Loucy (cell line): ENCODE data around the gene NFASC.

Source experiments
- H2AFZ ChIP-seq: fragments of 200-600 bp; sonication (generic); 2 replicates; pipeline ENCODE4 v1.6.0; 2016; ENCODE audit warnings: antibody characterized with exemption, mild to moderate bottlenecking, low read length, moderate library complexity
- H3F3A ChIP-seq: fragments of 200-600 bp; 2 replicates; pipeline ENCODE4 v1.6.0; 2016; ENCODE audit warnings: antibody characterized with exemption, low read depth, mild to moderate bottlenecking
- H3K27me3 ChIP-seq: fragments of 200-600 bp; sonication (generic); 2 replicates; pipeline ENCODE4 v1.6.1; 2014; ENCODE audit warnings: low read length, mild to moderate bottlenecking; ENCODE audit not compliant: insufficient read depth, poor library complexity, severe bottlenecking
- H3K36me3 ChIP-seq: fragments of 200-600 bp; sonication (generic); 2 replicates; pipeline ENCODE4 v1.6.1; 2016; ENCODE audit warnings: low read length; ENCODE audit not compliant: insufficient read depth
- H3K4me1 ChIP-seq: fragments of 200-600 bp; sonication (generic); 2 replicates; pipeline ENCODE4 v1.5.1; 2014; ENCODE audit warnings: low read length, mild to moderate bottlenecking; ENCODE audit not compliant: insufficient read depth, poor library complexity, severe bottlenecking
- H3K4me2 ChIP-seq: fragments of 200-600 bp; sonication (generic); 2 replicates; pipeline ENCODE4 v1.6.0; 2014; ENCODE audit warnings: antibody characterized with exemption, low read length, low read depth, mild to moderate bottlenecking; ENCODE audit not compliant: poor library complexity, severe bottlenecking
- H3K4me3 ChIP-seq: fragments of 200-600 bp; sonication (generic); 2 replicates; pipeline ENCODE4 v1.5.1; 2014; ENCODE audit warnings: low read length, mild to moderate bottlenecking, mixed read lengths; ENCODE audit not compliant: poor library complexity, severe bottlenecking
- H3K79me2 ChIP-seq: fragments of 200-600 bp; sonication (generic); 2 replicates; pipeline ENCODE4 v1.6.1; 2014; ENCODE audit warnings: low read length; ENCODE audit not compliant: insufficient read depth
- H3K9ac ChIP-seq: fragments of 200-600 bp; sonication (generic); 2 replicates; pipeline ENCODE4 v1.6.0; 2014; ENCODE audit warnings: mild to moderate bottlenecking, low read depth, low read length, moderate library complexity; ENCODE audit not compliant: poor library complexity, severe bottlenecking
- H3K9me2 ChIP-seq: fragments of 200-600 bp; sonication (generic); replicated peaks from 2 replicates; pipeline ENCODE4 v1.6.1; 2016; ENCODE audit warnings: low read depth, low read length, mixed read lengths
- H3K9me3 ChIP-seq: fragments of 200-600 bp; sonication (generic); 2 replicates; pipeline ENCODE4 v1.6.1; 2014; ENCODE audit warnings: mild to moderate bottlenecking, antibody characterized with exemption, low read length, low read depth; ENCODE audit not compliant: insufficient read depth
- H4K20me1 ChIP-seq: fragments of 200-600 bp; sonication (generic); 2 replicates; pipeline ENCODE4 v1.6.0; 2014; ENCODE audit warnings: antibody characterized with exemption, low read length, mild to moderate bottlenecking; ENCODE audit not compliant: insufficient read depth, poor library complexity, severe bottlenecking
- EZH2phosphoT487 ChIP-seq: fragments of 200-600 bp; IDR thresholded peaks from 2 replicates; pipeline ENCODE4 v1.6.1; 2018; ENCODE audit warnings: antibody characterized with exemption, mild to moderate bottlenecking, moderate library complexity, borderline replicate concordance
- TF ChIP-seq, protein P1 (sequence below): fragments of 200-600 bp; sonication (generic); conservative IDR thresholded peaks from 2 replicates; pipeline ENCODE4 v1.5.1; 2014; ENCODE audit warnings: mild to moderate bottlenecking, antibody characterized with exemption, low read length

Gene NFASC

GRCh38 chr1:204863024-204863423 is 7.6 kb upstream of the NFASC start:
- no peaks in the 10 kb centered on the region for H3K79me2 ChIP-seq
- H3K36me3 ChIP-seq = no peaks in the 10 kb centered on the region
- H2AFZ ChIP-seq = no peak overlapping the region
- no peak overlapping the region for H3K4me3 ChIP-seq
- no peaks in the 10 kb centered on the region for H3K9me2 ChIP-seq
- H3K4me2 ChIP-seq = no peak overlapping the region
- TF ChIP-seq, protein P1, sequence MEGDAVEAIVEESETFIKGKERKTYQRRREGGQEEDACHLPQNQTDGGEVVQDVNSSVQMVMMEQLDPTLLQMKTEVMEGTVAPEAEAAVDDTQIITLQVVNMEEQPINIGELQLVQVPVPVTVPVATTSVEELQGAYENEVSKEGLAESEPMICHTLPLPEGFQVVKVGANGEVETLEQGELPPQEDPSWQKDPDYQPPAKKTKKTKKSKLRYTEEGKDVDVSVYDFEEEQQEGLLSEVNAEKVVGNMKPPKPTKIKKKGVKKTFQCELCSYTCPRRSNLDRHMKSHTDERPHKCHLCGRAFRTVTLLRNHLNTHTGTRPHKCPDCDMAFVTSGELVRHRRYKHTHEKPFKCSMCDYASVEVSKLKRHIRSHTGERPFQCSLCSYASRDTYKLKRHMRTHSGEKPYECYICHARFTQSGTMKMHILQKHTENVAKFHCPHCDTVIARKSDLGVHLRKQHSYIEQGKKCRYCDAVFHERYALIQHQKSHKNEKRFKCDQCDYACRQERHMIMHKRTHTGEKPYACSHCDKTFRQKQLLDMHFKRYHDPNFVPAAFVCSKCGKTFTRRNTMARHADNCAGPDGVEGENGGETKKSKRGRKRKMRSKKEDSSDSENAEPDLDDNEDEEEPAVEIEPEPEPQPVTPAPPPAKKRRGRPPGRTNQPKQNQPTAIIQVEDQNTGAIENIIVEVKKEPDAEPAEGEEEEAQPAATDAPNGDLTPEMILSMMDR = no peak
- no peak for TF ChIP-seq EZH2phosphoT487
- H3K9ac ChIP-seq = no peak overlapping the region
- no peaks in the 10 kb centered on the region for H3K9me3 ChIP-seq
- H4K20me1 ChIP-seq = no peaks in the 10 kb centered on the region
- H3K4me1 ChIP-seq = no peaks in the 10 kb centered on the region
- H3K27me3 ChIP-seq = no peaks in the 10 kb centered on the region
- H3F3A ChIP-seq = no peaks in the 10 kb centered on the region

DNA sequence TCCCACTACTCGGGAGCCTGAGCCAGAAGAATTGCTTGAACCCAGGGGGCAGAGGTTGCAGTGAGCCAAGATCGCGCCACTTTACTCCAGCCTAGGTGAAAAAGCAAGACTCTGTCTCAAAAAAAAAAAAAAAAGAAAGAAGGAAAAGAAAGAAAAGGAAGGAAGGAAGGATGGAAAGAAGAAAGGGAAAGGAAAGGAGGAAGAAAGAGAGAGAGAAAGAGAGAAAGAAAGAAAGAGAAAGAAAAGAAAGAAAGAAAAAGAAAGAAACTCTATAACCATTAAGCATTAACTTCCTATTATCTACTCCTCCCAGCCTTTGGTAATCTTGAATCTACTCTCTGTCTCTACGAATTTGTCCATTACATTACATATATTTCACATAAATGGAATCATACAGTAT is 6.9 kb upstream of the NFASC start:
- no peaks in the 10 kb centered on the region for H3K36me3 ChIP-seq
- no peaks in the 10 kb centered on the region for H3K9me3 ChIP-seq
- H3K79me2 ChIP-seq = no peaks in the 10 kb centered on the region
- H3K4me3 ChIP-seq = no peak overlapping the region
- H3K4me1 ChIP-seq = no peaks in the 10 kb centered on the region
- H3K9ac ChIP-seq = no peak overlapping the region
- H3K27me3 ChIP-seq = no peaks in the 10 kb centered on the region
- no peaks in the 10 kb centered on the region for H3K9me2 ChIP-seq
- TF ChIP-seq, protein P1 = no peak
- no peak for TF ChIP-seq EZH2phosphoT487
- no peak overlapping the region for H2AFZ ChIP-seq
- no peak overlapping the region for H3K4me2 ChIP-seq
- H4K20me1 ChIP-seq = no peaks in the 10 kb centered on the region
- H3F3A ChIP-seq = no peaks in the 10 kb centered on the region

- Histone ChIP-seq H3K79me2 (no peaks in the 10 kb centered on the region), H3K27me3 (no peaks in the 10 kb centered on the region), H3K9me3 (no peaks in the 10 kb centered on the region), H4K20me1 (no peaks in the 10 kb centered on the region), H3K9ac (no peak overlapping the region), H3K4me3 (no peak overlapping the region), H3K9me2 (no peaks in the 10 kb centered on the region), H2AFZ (no peak overlapping the region), H3F3A (no peaks in the 10 kb centered on the region), H3K4me1 (no peaks in the 10 kb centered on the region), H3K4me2 (no peak overlapping the region), H3K36me3 (no peaks in the 10 kb centered on the region)
- TF ChIP-seq, protein P1 = no peak
- TF ChIP-seq EZH2phosphoT487 = no peak
Measured at GRCh38 chr1:204866051-204866596, 4.5 kb upstream of the NFASC start.
